Measurements from ENCODE around the gene HYOU1. TPM values are rescaled to one million over a fixed set of nuclear protein-coding genes. Genes with fewer than 3 reads are reported as not detected.
"Not testable (repeated sequence)": the region's sequence is repeated elsewhere in the genome, so short reads cannot be mapped to it uniquely, and the experiment has no call there.

HYOU1 gene, protein sequence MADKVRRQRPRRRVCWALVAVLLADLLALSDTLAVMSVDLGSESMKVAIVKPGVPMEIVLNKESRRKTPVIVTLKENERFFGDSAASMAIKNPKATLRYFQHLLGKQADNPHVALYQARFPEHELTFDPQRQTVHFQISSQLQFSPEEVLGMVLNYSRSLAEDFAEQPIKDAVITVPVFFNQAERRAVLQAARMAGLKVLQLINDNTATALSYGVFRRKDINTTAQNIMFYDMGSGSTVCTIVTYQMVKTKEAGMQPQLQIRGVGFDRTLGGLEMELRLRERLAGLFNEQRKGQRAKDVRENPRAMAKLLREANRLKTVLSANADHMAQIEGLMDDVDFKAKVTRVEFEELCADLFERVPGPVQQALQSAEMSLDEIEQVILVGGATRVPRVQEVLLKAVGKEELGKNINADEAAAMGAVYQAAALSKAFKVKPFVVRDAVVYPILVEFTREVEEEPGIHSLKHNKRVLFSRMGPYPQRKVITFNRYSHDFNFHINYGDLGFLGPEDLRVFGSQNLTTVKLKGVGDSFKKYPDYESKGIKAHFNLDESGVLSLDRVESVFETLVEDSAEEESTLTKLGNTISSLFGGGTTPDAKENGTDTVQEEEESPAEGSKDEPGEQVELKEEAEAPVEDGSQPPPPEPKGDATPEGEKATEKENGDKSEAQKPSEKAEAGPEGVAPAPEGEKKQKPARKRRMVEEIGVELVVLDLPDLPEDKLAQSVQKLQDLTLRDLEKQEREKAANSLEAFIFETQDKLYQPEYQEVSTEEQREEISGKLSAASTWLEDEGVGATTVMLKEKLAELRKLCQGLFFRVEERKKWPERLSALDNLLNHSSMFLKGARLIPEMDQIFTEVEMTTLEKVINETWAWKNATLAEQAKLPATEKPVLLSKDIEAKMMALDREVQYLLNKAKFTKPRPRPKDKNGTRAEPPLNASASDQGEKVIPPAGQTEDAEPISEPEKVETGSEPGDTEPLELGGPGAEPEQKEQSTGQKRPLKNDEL
- total RNA-seq (100 to 1,000 TPM in 4 of 5 donors, 10 to 100 TPM in 1; 91.2 to 113 (median 112) TPM), total RNA-seq (98.9 to 458 (median 147) reads per million in 29 experiments)
- 50.6 TPM for total RNA-seq (2013)

DNA sequence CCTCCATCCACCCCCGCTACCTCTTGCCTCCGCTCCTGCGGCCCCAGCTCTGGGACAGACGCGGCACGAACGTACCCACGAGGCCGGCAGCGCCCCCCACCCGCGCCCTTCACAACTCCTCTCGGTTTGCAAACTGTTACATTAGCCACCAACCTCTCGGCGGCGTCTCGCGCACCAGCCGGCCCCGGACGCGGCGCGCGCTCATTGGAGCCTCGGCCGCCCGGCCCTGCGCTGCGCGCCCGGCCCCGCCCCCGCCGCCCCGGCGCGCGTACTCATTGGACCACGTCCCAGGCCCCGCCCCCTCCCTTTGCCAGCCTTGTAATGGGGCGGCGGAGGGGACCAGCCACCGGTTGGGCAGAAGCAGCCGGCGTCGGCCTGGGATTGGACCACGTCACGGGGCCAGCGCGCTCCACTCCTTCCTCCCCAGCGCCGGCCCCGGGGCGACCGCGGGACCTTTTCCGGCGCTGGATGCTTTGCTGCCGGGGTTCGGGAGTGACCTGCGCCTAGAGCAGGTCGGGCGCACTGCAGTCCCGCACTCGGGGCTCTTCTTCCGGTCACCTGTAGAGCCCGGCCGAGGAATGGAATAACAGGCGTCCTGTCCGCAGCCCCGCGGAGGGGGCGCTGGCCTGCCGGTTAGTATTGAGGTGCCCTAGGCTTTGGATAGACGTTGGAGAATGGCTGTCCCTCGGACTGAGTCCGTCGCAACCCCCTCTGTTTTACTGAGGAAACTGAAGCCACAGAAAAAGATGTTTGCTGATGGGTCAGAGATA is at the start of gene HYOU1:
Gene HYOU1, minus strand, starts transcription at position 206 of the 770 bp plus-strand sequence. CDS start 1,045 bp downstream, outside the sequence.
- Histone ChIP-seq H3K27ac (ENCODE audit: low read length) (peak within 1 kb of the TSS; percentile 63), H3K36me3 (ENCODE audit: control insufficient read depth in 2 of 2, extremely low read depth in 1 of 2, insufficient read depth in 1 of 2, low read length in 1 of 2) (peaks cover 26 to 34% of the 10 kb centered on the region in 2 donors), H3K9me3 (no peaks in the 10 kb centered on the region), H3K4me1 (ENCODE audit: control insufficient read depth in 1 of 2, extremely low read depth in 1 of 2, insufficient read depth in 2 of 2, low read length in 2 of 2) (peaks cover 12 to 28% of the 10 kb centered on the region in 2 experiments), H3K27me3 (replicated peaks in 1 of 2; ENCODE audit: control insufficient read depth in 2 of 2, extremely low read depth in 1 of 2, insufficient read depth in 2 of 2, low read length in 1 of 2) (no peaks in the 10 kb centered on the region), H3K4me3 (ENCODE audit: control insufficient read depth in 1 of 2, extremely low read depth in 1 of 2, low read length in 1 of 2) (peak within 1 kb of the TSS; percentile 77)
- H3K4me3 Mint-ChIP-seq, result peak within 1 kb of the TSS; percentile 94 to 95 (median 94)
- ChIA-PET CTCF (interaction anchor here in 1 of 2 donors (3.4 kb wide), 1 partner anchor 11 kb away, joined by 37 read pairs; the partner anchor contains the start of gene VPS11), POLR2A (interaction anchor here in 1 of 2 donors (0.8 to 1.6 kb wide), 4 partner anchors 10 to 38 kb away, joined by 3 to 10 read pairs (median 4); partner anchors contain the start of genes TRAPPC4 and VPS11)
- no peaks in the 10 kb centered on the region for H3K27me3 Mint-ChIP-seq
- peak within 1 kb of the TSS; percentile 94 to 95 for H3K27ac Mint-ChIP-seq
- no peaks in the 10 kb centered on the region for H3K9me3 Mint-ChIP-seq
- peaks cover 34 to 45% (median 36%) of the 10 kb centered on the region in 3 donors for H3K4me1 Mint-ChIP-seq
- peak; percentile 90 to 97 (median 93) for ATAC-seq (replicated peaks in 1 of 4)
- peak; percentile 95 to 100 (median 98) for DNase-seq
- H3K36me3 Mint-ChIP-seq, result peaks cover 34% of the 10 kb centered on the region
- WGBS (ENCODE audit: insufficient coverage), result under 1% methylated on average over 69 of the region's 79 CpGs

DNA sequence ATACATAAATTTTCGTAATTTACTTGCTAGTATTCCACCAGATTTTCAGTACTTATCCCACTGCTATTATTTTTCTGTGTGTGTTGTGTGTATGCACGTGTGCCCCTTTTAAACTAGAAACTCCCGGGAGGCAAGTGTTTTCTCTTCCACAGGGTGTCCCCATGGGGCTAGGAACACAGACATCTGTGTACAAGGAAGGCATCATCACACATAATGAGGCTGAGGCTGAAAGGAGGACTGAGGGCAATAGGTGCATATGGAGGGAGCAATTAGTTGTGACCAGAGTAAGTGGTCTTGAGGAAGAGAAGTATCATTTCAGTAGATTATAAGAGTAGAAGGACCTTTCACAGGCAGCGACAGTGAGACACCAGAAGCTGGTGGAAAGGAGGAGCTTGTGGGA is 46.8 kb upstream of the HYOU1 start:
- Histone ChIP-seq H3K27me3 (replicated peaks in 1 of 2; ENCODE audit: control insufficient read depth in 2 of 2, extremely low read depth in 1 of 2, insufficient read depth in 2 of 2, low read length in 1 of 2) (no peaks in the 10 kb centered on the region), H3K4me3 (ENCODE audit: control insufficient read depth in 1 of 2, extremely low read depth in 1 of 2, low read length in 1 of 2) (no peak overlapping the region), H3K9me3 (no peaks in the 10 kb centered on the region), H3K27ac (ENCODE audit: low read length) (no peak overlapping the region), H3K36me3 (ENCODE audit: control insufficient read depth in 2 of 2, extremely low read depth in 1 of 2, insufficient read depth in 1 of 2, low read length in 1 of 2) (peaks cover 0 to 2% of the 10 kb centered on the region in 2 donors), H3K4me1 (ENCODE audit: control insufficient read depth in 1 of 2, extremely low read depth in 1 of 2, insufficient read depth in 2 of 2, low read length in 2 of 2) (peaks cover 21 to 46% of the 10 kb centered on the region in 2 experiments)
- peaks cover 48 to 63% (median 58%) of the 10 kb centered on the region in 3 donors for H3K4me1 Mint-ChIP-seq
- H3K4me3 Mint-ChIP-seq, result peak overlapping the region; percentile 63 to 98 (median 86)
- POLR2A ChIA-PET, result interaction anchor here in 1 of 2 donors (0.6 kb wide), 1 partner anchor 12 kb away, joined by 3 read pairs; no protein-coding TSS in a partner anchor
- no peaks in the 10 kb centered on the region for H3K9me3 Mint-ChIP-seq
- H3K27me3 Mint-ChIP-seq, result no peaks in the 10 kb centered on the region
- no peak for DNase-seq
- WGBS (ENCODE audit: insufficient coverage), result 100% methylated on average over 1 of the region's 4 CpGs
- peak overlapping the region; percentile 7 to 99 for H3K27ac Mint-ChIP-seq
- CTCF ChIA-PET, result no interaction called here
- peaks cover 3% of the 10 kb centered on the region for H3K36me3 Mint-ChIP-seq
- ATAC-seq (replicated peaks in 1 of 4), result no peak

DNA sequence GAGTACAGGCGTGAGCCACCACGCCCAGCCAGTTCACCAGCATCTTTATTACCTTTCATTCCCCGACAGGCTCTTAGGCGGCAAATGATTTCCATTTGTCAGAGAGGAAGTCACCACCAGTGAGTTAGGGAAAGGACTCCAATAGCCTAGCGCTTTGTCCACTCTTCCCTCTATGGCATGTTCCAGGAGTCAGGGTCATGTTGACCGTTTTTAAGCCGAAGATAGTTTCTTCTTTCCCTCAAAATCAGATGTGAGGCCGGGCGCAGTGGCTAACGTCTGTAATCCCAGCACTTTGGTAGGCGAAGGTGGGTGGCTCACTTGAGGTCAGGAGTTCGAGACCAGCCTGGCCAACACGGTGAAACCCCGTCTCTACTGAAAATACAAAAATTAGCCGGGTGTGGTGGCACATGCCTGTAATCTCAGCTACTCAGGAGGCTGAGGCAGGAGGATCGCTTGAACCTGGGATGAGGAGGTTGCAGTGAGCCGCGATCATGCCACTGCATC is 46.2 kb upstream of the HYOU1 start:
- H3K4me1 Mint-ChIP-seq, result peaks cover 42 to 59% (median 54%) of the 10 kb centered on the region in 3 donors
- peak overlapping the region; percentile 87 for H3K27ac ChIP-seq (ENCODE audit: low read length)

DNA sequence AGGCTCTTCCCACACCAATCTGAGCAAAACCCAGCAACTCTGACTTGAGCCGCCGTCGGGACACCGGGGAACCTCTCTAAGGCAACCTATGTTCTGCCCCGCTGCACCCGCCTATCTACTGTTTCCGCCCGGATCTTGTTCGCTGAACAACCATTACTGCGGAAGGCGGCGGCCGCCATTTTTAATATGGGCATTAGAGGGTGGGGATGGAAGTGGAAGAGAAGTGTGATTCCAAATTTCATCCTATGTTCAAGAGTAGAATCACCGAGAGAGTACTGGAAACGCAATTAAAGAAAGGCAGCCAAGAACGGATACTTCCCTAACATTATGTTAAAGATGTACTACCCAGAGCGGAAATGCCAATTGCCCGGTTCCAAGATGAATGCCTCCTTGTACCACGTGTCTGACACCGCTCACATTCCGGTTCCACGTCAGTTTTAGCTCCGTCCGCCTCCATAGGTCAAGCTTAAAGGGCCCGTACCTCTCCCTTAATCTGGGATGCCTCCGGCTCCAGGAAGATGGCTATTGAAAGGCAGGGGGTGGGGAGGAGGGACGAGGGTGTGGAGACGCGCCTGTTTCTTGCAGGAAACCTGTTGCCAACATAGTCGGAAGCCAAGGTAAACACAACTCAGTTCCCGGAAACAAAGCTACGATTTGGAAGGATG is 44.9 kb upstream of the HYOU1 start, which contains the start of gene DPAGT1:
Gene DPAGT1, minus strand, starts transcription at position 95 of the 665 bp plus-strand sequence. CDS start 198 bp downstream, outside the sequence.
- no peaks in the 10 kb centered on the region for H3K9me3 ChIP-seq
- DNase-seq (peak; percentile 70 to 89 (median 80)), ATAC-seq (replicated peaks in 1 of 4) (peak; percentile 85 to 90 (median 86))
- H3K4me3 ChIP-seq (ENCODE audit: control insufficient read depth in 1 of 2, extremely low read depth in 1 of 2, low read length in 1 of 2), result peak within 1 kb of the TSS; percentile 83 to 98
- H3K27me3 ChIP-seq (replicated peaks in 1 of 2; ENCODE audit: control insufficient read depth in 2 of 2, extremely low read depth in 1 of 2, insufficient read depth in 2 of 2, low read length in 1 of 2), result no peaks in the 10 kb centered on the region
- Mint-ChIP-seq H3K27me3 (no peaks in the 10 kb centered on the region), H3K4me1 (peaks cover 39 to 57% (median 53%) of the 10 kb centered on the region in 3 donors), H3K9me3 (no peaks in the 10 kb centered on the region), H3K27ac (peak within 1 kb of the TSS; percentile 99 to 100), H3K36me3 (peaks cover 19% of the 10 kb centered on the region), H3K4me3 (peak within 1 kb of the TSS; percentile 86 to 98 (median 97))
- POLR2A ChIA-PET, result interaction anchor here (0.5 to 1.5 kb wide), 13 partner anchors 7 to 849 kb away, joined by 3 to 21 read pairs (median 5); partner anchors contain the start of genes RPS25 (in 2 of the 2), HINFP (in 1 of the 2), HMBS (in 1 of the 2) and TRAPPC4 (in 1 of the 2)
- H3K36me3 ChIP-seq (ENCODE audit: control insufficient read depth in 2 of 2, extremely low read depth in 1 of 2, insufficient read depth in 1 of 2, low read length in 1 of 2), result peaks cover 0 to 18% of the 10 kb centered on the region in 2 donors
- 0% methylated on average over 15 of the region's 32 CpGs for WGBS (ENCODE audit: insufficient coverage)
- CTCF ChIA-PET, result interaction anchor here (0.6 to 1.5 kb wide), 15 partner anchors 9 to 348 kb away, joined by 3 to 24 read pairs (median 4); partner anchors contain the start of genes VPS11 (in 2 of the 2), CBL (in 1 of the 2), HINFP (in 1 of the 2) and HMBS (in 1 of the 2)
- H3K4me1 ChIP-seq (ENCODE audit: control insufficient read depth in 1 of 2, extremely low read depth in 1 of 2, insufficient read depth in 2 of 2, low read length in 2 of 2), result peaks cover 16 to 35% of the 10 kb centered on the region in 2 experiments
- peak within 1 kb of the TSS; percentile 87 for H3K27ac ChIP-seq (ENCODE audit: low read length)

More for the DNA sequence above, 46.2 kb upstream of the HYOU1 start:
- H3K36me3 Mint-ChIP-seq; DNase-seq; H3K27me3 ChIP-seq (replicated peaks in 1 of 2; ENCODE audit: control insufficient read depth in 2 of 2, extremely low read depth in 1 of 2, insufficient read depth in 2 of 2, low read length in 1 of 2); H3K4me3 ChIP-seq (ENCODE audit: control insufficient read depth in 1 of 2, extremely low read depth in 1 of 2, low read length in 1 of 2); H3K9me3 ChIP-seq; H3K9me3 Mint-ChIP-seq; H3K36me3 ChIP-seq (ENCODE audit: control insufficient read depth in 2 of 2, extremely low read depth in 1 of 2, insufficient read depth in 1 of 2, low read length in 1 of 2); H3K27me3 Mint-ChIP-seq; ATAC-seq (replicated peaks in 1 of 4): not testable (repeated sequence)
- WGBS (ENCODE audit: insufficient coverage), result 97% methylated on average over 14 of the region's 18 CpGs
- H3K4me1 ChIP-seq (ENCODE audit: control insufficient read depth in 1 of 2, extremely low read depth in 1 of 2, insufficient read depth in 2 of 2, low read length in 2 of 2), result peaks cover 17 to 40% of the 10 kb centered on the region in 2 experiments
- ChIA-PET POLR2A (interaction anchor here (0.6 to 1.5 kb wide), 3 partner anchors 18 to 93 kb away, joined by 6 to 21 read pairs (median 15); partner anchors contain the start of genes HINFP (in 1 of the 2) and HMBS (in 1 of the 2)), CTCF (interaction anchor here in 1 of 2 donors (0.7 to 1.5 kb wide), 5 partner anchors 18 to 219 kb away, joined by 3 to 24 read pairs (median 4); partner anchors contain the start of genes CBL, HINFP, RPS25 and TRAPPC4)
- Mint-ChIP-seq H3K27ac (peak overlapping the region; percentile 99 to 100), H3K4me3 (peak overlapping the region; percentile 86 to 98 (median 97))
